Measurements from ENCODE around the gene ZNF169.
"Not testable (repeated sequence)": the region's sequence is repeated elsewhere in the genome, so short reads cannot be mapped to it uniquely, and the experiment has no call there.

ZNF169 gene

DNA sequence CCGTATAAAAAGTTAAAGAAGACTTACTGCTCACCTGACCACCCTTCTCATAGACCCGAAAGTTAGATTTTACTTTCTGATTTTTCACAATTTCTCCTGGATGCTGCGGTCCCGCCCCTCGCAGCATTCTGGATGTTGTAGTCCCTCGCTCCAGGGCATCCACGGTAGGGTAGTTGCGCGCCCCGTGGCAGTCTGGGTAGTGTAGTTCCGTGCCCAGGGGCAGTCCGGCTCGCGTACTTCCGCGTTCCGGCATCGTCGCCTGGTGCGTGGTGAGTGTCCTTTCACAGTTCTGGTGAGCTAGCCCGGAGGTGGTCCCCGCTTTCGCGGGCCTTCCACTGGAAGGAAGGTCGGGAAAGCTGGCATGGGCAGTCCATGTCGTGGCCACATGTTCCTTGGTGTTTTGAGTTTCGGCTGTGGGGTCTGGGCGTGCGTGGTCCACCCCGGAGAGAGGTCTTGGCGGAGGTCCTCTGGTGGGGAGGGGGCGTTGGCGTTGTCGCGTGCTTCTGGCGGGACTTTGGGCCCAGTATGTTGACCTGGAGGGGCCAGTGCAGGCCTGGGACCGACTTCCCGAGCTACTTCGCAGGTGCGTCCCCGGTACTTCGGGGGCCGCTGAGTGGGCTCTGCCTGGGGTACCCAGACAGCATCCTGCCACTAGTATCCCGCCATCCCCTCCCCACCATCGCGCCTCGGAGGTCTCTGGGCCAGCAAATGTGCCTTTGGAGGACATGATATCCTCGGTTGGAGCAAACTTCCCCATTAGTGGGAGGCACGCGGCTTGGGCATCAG is at the start of gene ZNF169:
Gene ZNF169, plus strand, starts transcription at position 222 of the 786 bp plus-strand sequence. CDS start 19,515 bp downstream, outside the sequence.
- DNase-seq, result peak; percentile 89

DNA sequence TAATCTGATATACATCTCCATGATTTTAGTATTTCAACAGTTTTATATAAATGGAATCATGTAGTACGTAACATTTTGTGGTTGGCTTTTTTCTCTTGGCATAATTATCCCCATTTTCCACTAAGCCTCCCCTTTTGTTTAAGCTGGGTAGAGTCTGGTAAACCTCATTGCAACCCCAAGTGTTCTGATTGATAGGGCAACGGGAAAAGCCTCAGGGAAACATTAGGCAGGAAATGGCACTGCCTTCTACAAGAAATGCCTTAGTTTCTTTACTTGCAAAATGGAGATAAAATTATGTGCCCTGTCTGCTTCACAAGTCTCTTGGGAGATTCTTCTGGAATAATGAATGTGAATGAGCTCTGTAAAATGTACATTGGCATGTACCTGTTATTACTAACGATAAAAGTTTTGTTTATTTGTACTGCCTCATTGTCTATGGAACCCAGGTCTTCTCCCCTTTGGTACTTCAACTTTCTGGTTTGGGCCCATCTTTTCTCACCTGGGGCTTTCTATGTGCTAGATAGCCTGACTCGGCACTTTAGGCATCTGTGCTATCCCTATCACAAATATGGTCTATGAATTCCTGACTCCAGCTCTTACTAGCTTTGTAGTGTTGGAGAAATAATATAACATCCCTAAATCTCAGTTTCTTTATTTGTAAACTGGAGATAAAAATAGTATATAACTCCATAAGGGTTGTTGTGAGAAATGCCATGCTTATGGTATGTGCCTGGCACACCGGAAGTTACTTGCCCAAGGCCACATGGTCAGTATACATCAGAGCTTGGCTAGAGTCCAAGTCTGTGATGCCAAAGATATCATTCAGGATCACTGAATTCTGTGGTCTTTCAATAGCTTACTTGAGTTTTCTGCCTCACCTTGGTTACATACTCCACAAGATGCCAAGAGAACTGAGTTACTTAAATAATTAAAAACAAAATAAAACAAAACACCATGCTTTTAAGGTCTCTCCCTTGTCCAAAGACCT is 48.2 kb upstream of the ZNF169 start:
- DNase-seq, result peak; percentile 42

DNA sequence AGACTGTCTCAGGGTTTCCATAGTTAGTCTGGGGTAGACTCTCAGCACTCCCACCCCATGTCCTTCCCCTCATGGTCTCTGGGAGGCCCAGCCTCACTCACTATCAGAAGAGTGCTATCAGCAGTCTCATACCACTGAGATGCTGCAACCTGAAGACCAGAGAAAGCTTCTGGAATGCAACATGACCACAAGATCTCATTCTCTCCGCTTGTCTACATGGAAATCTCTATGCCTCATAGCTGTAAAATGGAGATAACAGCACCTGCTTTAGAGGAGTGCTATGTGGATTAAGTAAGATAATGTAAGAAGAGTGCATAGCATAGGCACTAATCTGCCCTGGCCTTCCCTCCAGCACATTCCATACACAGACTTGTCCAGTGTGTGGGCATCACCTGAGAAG is 47.0 kb upstream of the ZNF169 start:
- DNase-seq, result peak; percentile 97

DNA sequence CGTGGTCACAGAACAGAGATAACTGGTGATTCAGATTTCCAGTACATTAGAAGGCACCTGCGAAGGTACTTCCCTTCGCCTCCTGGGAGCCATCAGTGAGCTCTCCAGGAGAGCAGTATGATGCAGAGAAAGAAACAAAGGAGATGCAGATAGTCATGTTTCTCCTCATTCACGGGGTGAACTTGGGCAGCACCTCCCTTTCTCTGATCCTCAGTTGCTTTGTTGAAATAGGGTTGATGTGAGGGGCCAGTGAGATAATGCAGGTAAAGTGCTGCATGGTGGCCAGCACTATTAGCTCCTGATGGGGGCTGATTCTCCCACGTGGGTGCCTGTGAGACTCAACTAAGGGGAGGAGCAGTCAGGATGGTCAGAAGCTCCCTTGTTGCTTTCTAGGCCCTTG is 46.6 kb upstream of the ZNF169 start:
- no peak for DNase-seq

DNA sequence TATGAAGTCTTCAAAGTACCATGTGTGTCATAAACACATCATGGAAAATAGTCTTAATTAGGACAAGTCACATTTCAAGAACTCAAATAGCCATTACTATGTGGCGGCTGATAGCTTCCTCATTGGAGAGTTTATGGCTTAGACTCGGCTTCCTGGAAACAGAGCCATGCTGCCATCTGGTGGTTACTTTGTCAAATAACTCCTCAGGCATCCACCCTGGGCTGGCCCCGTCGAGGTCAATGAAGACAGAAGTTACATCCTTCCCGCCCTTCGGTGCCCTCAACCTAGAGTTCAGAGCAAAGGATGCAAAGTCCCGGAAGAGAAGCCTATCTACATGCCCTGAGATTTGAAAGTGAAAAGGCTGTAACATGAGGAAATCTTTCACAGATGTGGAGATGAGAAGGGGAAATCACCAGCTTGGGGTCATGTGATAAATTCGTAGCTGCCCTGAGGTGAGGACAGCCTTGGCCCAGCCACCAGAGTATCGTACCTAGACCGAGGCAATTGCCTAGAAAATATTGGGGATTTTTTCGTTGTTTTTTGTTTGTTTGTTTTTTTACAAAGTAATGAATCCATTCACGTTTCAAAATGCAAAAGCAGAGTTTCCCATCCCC is 45.5 kb upstream of the ZNF169 start:
- peak; percentile 44 for DNase-seq

DNA sequence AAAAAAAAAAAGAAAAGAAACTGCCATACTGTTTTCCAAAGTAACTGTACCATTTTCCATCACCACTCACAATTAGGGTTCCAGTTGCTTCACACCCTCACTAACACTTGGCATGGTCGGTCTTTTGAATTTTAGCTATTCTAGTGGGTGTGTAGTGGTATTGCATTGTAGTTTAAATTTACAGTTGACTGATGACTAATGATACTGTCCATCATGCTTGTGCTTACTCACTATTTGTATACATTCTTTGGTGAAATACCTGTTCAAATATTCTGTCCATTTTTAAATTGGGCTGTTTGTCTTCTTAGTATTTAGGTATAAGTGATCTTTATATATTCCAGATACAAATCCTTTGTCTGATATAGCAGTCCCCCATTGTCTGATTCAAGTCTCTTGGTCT is 36.2 kb upstream of the ZNF169 start:
- DNase-seq, result peak; percentile 20

DNA sequence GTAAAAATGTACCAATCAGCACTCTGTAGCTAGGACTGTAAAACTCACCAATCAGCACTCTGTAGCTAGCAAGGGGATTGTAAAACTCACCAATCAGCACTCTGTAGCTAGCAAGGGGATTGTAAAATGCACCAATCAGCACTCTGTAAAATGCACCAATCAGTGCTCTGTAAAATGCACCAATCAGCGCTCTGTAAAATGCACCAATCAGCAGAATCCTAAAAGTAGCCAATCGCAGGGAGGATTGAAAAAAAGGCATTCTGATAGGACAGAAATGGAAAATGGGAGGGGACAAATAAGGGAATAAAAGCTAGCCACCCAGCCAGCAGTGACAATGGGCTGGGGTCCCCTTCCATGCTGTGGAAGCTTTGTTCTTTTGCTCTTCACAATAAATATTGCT is 33.7 kb upstream of the ZNF169 start:
- not testable (repeated sequence) for DNase-seq

DNA sequence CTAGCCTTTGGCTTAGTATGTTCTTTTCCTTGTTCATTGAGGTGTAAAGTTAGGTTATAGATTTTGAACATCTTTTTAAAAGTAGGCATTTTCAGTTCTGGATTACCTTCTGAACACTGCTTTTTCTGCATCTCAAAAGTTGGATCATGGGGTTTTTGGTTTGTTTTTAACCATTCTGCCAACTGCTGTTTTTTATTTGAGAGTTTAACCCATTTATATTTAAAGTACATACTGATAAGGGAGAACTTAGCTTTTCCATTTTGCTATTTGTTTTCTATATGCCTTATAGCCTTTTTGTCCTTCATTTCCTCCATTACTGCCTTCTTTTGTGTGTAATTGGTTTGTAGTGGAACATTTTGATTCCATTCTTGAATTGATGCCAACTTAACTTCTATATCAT is 30.5 kb upstream of the ZNF169 start:
- DNase-seq, result no peak

DNA sequence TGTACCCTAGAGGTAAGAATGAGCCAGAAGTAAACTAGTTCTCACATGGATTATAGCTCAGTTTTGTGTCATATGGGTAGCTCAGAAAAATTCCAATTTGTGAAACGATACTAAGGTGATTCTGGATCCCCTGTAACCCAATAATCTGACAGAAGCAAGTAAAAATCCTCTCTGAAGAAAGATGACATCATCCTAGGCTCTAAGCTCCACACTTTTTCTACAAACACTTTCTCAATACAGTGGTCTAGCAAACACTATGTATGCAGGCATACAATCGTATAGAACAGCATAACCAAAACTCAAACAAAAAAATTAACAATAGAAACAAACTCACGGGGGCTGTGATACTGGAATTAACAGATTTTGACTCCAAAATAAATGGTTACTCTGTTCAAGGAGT is 26.7 kb upstream of the ZNF169 start:
- no peak for DNase-seq

DNA sequence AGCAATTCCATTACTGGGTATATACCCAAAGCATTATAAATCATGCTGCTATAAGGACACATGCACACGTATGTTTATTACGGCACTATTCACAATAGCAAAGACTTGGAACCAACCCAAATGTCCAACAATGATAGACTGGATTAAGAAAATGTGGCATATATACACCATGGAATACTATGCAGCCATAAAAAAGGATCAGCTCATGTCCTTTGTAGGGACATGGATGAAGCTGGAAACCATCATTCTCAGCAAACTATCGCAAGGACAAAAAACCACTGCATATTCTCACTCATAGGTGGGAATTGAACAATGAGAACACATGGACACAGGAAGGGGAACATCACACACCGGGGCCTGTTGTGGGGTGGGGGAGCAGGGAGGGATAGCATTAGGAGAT is 18.0 kb upstream of the ZNF169 start:
- not testable (repeated sequence) for DNase-seq

DNA sequence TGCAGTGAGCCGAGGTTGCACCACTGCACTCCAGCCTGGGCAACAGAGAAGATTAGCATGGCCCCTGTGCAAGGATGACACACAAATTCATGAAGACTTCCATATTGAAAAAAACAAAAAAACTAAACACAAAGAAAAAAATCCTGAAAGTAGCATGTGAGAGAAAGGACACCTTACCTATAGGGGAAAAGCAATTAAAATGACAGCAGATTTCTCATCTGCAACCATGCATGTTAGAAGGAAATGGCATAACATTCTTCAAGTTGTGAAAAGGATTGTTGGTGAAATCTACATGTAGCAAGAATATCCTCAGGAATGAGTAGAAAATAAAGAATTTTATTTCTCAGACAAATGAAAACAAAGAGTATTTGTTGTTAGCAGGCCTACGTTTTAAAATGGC is 13.4 kb upstream of the ZNF169 start:
- DNase-seq, result no peak

DNA sequence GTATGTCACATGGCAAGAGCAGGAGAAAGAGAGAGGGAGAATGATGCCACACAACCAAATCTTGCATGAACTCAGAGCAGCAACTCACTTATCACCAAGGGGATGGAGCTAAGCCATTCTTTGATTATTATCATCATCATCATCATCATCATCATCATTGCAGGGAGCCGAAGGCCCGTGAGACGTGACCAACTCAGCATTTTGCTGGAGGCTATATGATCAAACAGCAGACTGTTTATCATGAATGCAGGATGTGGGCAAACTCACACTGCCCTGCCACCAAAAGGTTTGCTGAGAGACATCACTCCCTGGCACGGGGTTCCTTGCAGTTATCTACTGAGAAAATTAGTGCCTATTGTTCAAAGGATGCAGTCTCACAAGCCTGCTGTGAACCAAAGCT is 8.6 kb upstream of the ZNF169 start:
- DNase-seq, result peak; percentile 83

DNA sequence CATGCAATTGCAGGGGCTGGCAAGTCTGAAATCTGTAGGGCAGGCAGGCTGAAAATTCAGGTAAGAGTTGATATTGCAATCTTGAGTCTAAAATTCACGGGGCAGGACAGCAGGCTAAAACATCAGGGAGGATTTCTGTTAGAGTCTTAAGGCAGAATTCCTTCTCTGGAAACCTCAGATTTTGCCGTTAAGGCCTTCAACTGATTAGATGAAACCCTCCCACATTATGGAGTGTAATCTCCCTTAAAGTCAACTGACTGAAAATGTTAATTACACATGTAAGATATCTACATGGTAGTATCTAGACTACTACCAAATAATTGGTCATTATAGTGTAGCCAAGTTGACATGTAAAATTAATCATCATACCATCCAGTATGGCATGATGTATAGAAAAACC is 3.1 kb upstream of the ZNF169 start:
- no peak for DNase-seq

DNA sequence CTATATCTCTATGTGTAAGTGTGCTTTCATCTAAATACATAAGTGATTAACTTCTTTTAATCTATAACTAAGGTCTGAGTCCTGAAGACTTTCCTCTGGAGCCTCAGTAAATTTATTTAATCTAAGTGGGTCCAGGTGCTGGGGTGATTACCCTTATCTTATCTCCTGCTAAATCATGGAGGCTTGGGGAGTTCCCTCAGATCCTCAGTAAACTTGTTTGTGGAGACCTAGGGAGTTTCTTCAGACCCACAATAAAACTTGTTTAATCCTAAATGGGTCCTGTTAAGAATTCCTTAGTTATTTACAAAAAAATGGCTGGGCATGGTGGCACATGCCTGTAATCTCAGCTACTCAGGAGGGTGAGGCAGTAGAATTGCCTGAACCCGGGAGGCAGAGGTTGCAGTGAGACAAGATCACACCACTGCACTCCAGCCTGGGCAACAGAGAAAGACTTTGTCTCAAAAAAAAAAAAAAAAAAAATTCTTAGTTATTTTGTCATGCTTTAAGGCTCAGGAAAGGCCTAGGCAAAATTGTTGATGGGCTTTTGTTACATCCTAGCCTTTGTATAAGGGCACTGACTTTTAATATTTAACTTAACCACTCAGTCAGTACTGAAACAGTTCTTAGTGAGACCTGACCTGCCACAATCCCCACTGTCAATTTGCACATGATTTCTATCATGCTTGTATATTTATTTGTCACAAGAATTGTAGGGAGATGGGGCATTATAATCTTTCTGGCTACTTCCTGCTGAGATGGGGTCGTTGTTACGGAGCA is 6.7 kb downstream of the ZNF169 start:
- not testable (repeated sequence) for DNase-seq

DNA sequence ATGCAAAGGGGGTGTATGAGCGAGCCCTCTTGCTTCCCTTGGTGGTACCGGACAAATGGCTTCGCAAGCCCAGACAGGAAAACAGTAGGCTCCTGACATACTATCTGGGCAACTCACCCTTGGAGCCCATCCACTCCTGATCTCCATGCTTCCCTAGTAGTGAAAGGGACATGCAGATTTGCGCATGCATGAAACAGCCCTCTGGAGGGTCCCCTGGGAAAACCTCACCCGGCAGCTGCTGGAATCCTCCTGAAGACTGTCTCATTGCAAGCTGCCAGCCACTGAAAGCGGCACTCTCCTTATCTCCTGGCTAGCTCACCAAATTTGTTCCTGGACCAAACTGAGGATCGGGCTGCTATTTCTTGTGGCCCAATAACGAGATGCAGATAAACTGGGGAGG is 10.2 kb downstream of the ZNF169 start:
- DNase-seq, result no peak

DNA sequence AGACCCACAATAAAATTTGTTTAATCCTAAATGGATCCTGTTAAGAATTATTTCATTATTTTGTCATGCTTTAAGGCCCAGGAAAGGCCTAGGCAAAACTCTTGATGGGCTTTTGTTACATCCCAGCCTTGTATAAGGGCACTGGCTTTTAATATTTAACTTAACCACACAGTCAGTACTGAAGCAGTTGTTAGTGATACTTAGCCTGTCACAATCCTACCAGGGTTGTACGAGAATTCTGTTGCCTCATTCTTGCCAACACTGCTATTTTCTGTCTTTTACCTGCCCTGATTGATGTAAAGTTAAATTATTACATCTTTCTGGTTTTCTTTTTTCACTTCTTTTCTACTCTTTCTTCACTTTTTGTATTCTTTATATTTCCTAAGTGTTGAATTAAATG is 10.9 kb downstream of the ZNF169 start:
- no peak for DNase-seq

DNA sequence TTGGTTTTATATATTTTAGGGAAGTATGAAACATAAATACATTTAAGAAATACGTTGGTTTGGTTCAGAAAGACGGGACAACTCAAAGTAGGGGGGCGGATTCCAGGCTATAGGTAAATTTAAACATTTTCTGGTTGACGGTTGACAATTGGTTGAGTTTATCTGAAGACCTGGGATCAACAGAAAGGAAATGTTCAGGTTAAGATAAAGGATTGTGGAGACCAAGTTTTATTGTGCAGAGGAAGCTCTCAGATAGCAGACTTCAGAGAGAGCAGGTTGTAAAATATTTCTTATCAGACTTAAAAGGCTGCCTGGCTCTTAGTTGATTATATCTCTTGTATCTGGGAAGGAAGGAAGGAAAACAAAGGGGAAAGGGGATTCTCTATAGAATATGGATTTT is 17.9 kb downstream of the ZNF169 start:
- not testable (repeated sequence) for DNase-seq

DNA sequence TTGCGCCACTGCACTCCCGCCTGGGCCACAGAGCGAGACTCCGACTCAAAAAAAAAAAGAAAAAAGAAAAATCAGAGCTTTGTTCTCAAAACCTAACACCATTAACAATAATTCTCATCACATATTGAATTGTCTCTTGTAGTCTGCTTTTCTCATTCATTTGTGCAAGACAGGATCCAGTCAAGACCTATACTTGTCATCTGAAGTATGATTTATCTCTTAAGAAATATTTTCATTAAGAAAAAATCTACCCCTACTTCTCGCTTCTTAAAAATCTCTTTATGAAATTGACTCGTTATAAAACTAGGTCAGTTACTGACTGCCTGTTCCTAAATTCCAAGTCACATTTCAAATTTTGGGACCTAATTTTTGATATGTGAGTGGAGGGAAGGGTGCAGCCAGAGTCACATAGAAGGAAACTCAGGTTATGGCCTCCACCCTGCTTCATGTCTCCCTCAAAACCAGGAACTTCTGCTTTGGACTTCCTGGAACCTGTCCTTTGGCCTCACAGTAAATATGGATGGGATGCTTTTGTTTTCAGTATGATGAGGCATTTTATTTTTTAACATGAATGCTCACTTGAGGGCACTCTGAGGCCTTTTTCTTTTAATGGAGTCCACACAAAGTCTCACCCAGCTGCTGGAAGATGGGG is 18.9 kb downstream of the ZNF169 start:
- DNase-seq, result no peak

DNA sequence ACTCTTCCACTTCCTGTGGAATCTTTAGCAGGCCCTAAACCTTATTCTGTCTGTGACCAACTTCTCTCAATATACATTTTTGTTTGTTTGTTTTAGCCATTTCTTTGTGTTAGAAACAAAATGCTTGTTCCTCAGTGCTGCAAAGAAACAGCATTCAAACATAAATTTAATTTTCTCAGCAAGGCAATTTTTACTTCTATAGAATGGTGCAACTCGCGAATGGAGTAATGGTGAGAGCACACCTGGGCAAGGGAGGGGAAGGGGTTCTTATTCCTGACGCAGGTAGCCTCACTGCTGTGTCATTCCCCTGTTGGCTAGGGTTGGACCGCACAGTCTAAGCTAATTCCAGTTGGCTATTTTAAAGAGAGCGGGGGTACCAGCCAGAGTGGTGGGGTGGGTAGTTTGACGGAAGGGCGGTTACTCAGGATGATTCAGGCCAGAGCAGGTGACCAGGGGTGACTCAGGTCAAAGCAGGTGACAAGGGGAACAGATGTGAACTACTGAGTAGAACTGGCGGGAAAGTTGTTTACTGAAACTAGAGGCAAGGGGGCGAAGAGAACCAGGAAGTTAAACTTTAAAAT is 21.4 kb downstream of the ZNF169 start:
- no peak for DNase-seq

DNA sequence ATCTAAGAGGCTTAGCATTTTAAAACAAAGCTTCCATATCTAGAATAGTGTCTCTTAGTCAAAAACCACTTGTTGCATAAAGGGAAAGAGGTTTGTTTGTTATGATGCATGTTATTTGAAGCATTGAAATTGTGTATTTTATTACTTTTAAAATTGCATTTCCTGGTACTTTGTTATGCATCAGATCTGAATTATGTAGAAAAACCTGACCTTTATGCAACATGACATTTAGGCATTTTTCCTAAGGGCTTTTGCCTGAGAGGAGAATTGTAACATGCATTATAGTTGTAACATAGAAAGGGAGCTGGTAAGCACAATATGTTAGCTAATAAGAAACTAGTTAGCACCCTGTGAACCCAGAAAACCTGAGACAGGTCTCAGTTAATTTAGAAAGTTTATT is 22.0 kb downstream of the ZNF169 start:
- no peak for DNase-seq

DNA sequence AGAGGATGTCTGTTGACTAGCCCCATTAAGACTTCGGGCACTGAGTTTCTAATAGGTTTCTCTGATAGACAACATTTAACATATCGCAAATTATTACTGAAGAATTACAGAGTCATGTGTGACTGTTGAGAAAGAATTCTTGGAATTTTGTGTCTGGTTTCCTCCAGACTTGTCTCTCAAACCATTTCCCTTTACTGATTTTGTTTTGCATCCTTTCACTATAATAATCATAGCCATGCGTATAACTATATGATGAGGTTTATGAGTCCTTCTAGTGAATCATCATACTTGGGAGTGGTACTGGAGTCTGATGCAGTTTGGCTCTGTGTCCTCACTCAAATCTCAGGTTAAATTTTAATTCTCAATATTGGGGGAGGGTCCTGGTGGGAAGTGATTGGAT is 27.0 kb downstream of the ZNF169 start:
- no peak for DNase-seq
